Measurements from ENCODE around the gene VWA5A. TPM values are rescaled to one million over a fixed set of nuclear protein-coding genes. Genes with fewer than 3 reads are reported as not detected.

The VWA5A gene
- total and polyA plus RNA-seq, 2 of the 13 experiments (the other 11 are each of a cell fraction or from before 2014, with no cell fraction given) = 1.3 to 1.8 TPM

GRCh38 chr11:124096364-124096763, 18.9 kb upstream of the VWA5A start:
- CTCF ChIA-PET (ENCODE audit: low intra/inter-chr PET ratio, low total read pairs) = no interaction called here
- no peaks in the 10 kb centered on the region for H4K20me1 ChIP-seq (ENCODE audit: insufficient read depth, low read length)
- ATAC-seq (no peak), FAIRE-seq (no peak), DNase-seq (ENCODE audit: low spot score) (no peak)
- intact Hi-C loops (cut with micrococcal nuclease; ENCODE audit: unreplicated experiment) = no loop called here
- H3K4me2 ChIP-seq (ENCODE audit: low read depth, low read length) = no peak overlapping the region
- H3K27me3 ChIP-seq (ENCODE audit: control insufficient read depth in 1 of 2, insufficient read depth in 2 of 2, low read length in 2 of 2) = no peaks in the 10 kb centered on the region
- 8% methylated on average over 5 of the region's 5 CpGs for WGBS (ENCODE audit: low lambda C conversion rate)
- no peaks in the 10 kb centered on the region for H3K4me1 ChIP-seq (ENCODE audit: insufficient read depth, low read length)
- no peaks in the 10 kb centered on the region for H3K36me3 ChIP-seq (replicated peaks in 1 of 2; ENCODE audit: control insufficient read depth in 1 of 2, insufficient read depth in 2 of 2, low read length in 2 of 2)
- H3K9me3 ChIP-seq (ENCODE audit: low read length) = no peaks in the 10 kb centered on the region
- no peak overlapping the region for H3K9ac ChIP-seq (ENCODE audit: insufficient read depth, low read depth, low read length)
- H2AFZ ChIP-seq (ENCODE audit: low read length) = no peak overlapping the region
- H3K27ac ChIP-seq (ENCODE audit: extremely low read length, insufficient read depth, low read length) = no peak overlapping the region
- BruUV-seq (replicated peaks) = no TSS peak
- H3K79me2 ChIP-seq (ENCODE audit: insufficient read depth, low read length) = no peaks in the 10 kb centered on the region
- POLR2A ChIA-PET = no interaction called here
- H3K4me3 ChIP-seq (replicated peaks in 1 of 3; ENCODE audit: insufficient read depth in 1 of 3, low read depth in 2 of 3, low read length in 3 of 3) = no peak overlapping the region
- in situ Hi-C loops (cut with HindIII; ENCODE audit: extremely low pct_ligation_motif_present, low pct_unique_long_range_greater_than_20kb) = no loop called here
- TF ChIP-seq IRX3 (CRISPR knock-in tag; IDR thresholded peaks at IDR 0.05; ENCODE audit: borderline replicate concordance, low read depth) (no peak), CCDC6 (CRISPR knock-in tag; IDR thresholded peaks at IDR 0.05) (no peak), STAT6 (CRISPR knock-in tag; IDR thresholded peaks at IDR 0.05; ENCODE audit: borderline replicate concordance) (no peak), MBD4 (IDR thresholded peaks at IDR 0.05; ENCODE audit: borderline replicate concordance, low read length) (no peak), IKZF5 (CRISPR knock-in tag; IDR thresholded peaks at IDR 0.05) (no peak), TAF15 (IDR thresholded peaks at IDR 0.05; ENCODE audit: low read depth, low read length, poor library complexity, severe bottlenecking) (no peak), BCL6 (CRISPR knock-in tag; IDR thresholded peaks at IDR 0.05) (no peak), MEIS2 (CRISPR knock-in tag; IDR thresholded peaks at IDR 0.05) (no peak), PREB (CRISPR knock-in tag; IDR thresholded peaks at IDR 0.05) (no peak), MIXL1 (CRISPR knock-in tag; IDR thresholded peaks at IDR 0.05) (no peak), RAD51 (IDR thresholded peaks at IDR 0.05; ENCODE audit: borderline replicate concordance) (no peak), ZFP37 (CRISPR knock-in tag; IDR thresholded peaks at IDR 0.05; ENCODE audit: borderline replicate concordance) (no peak), CERS6 (CRISPR knock-in tag; IDR thresholded peaks at IDR 0.05) (no peak), NCOR1 (IDR thresholded peaks at IDR 0.05; ENCODE audit: borderline replicate concordance, low read length) (no peak)

Measured in HepG2 (cell line).